Astrocyte of the spinal cord (primary cell): ENCODE results near the gene BICD1.
"Not testable (repeated sequence)": the region's sequence is repeated elsewhere in the genome, so short reads cannot be mapped to it uniquely, and the experiment has no call there.

Source experiments
- DNase-seq: peaks from one replicate; pipeline ENCODE4 v3.0.0; 2011; ENCODE audit warnings: low read depth, low spot score
- H3K4me3 ChIP-seq: 2 replicates; pipeline ENCODE4 v1.5.1; 2011; ENCODE audit warnings: low read depth, mild to moderate bottlenecking, low read length, moderate library complexity
- in situ Hi-C: cut with HindIII; loops from 2 replicates; pipeline ENCODE4 v1.10.0; 2017; ENCODE audit warnings: low sequenced_read_pairs
- TF ChIP-seq, protein P1 (sequence below): IDR thresholded peaks from 2 replicates; pipeline ENCODE4 v1.5.1; 2012; ENCODE audit warnings: low read depth, mild to moderate bottlenecking, low read length, inconsistent platforms

The BICD1 gene

DNA sequence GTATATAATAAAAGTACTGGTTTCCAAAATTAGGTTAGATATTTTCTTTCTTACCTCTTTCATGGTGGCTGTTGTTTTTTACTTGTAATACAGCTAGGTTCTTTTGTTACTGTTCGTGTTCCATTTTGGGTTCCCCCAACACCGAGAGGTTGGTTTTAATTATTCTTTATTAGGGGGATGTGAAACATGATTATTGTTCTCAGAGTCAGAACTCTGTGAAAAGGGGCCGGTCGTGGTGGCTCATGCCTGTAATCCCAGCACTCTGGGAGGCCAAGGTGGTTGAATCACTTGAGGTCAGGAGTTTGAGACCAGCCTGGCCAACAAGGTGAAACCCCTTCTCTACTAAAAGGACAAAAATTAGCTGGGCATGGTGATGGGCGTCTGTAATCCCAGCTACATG lies 108.1 kb downstream of the BICD1 start:
- in situ Hi-C loops: no loop called here
- DNase-seq: no peak
- H3K4me3 ChIP-seq: no peak overlapping the region
- TF ChIP-seq, protein P1, sequence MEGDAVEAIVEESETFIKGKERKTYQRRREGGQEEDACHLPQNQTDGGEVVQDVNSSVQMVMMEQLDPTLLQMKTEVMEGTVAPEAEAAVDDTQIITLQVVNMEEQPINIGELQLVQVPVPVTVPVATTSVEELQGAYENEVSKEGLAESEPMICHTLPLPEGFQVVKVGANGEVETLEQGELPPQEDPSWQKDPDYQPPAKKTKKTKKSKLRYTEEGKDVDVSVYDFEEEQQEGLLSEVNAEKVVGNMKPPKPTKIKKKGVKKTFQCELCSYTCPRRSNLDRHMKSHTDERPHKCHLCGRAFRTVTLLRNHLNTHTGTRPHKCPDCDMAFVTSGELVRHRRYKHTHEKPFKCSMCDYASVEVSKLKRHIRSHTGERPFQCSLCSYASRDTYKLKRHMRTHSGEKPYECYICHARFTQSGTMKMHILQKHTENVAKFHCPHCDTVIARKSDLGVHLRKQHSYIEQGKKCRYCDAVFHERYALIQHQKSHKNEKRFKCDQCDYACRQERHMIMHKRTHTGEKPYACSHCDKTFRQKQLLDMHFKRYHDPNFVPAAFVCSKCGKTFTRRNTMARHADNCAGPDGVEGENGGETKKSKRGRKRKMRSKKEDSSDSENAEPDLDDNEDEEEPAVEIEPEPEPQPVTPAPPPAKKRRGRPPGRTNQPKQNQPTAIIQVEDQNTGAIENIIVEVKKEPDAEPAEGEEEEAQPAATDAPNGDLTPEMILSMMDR: no peak

DNA sequence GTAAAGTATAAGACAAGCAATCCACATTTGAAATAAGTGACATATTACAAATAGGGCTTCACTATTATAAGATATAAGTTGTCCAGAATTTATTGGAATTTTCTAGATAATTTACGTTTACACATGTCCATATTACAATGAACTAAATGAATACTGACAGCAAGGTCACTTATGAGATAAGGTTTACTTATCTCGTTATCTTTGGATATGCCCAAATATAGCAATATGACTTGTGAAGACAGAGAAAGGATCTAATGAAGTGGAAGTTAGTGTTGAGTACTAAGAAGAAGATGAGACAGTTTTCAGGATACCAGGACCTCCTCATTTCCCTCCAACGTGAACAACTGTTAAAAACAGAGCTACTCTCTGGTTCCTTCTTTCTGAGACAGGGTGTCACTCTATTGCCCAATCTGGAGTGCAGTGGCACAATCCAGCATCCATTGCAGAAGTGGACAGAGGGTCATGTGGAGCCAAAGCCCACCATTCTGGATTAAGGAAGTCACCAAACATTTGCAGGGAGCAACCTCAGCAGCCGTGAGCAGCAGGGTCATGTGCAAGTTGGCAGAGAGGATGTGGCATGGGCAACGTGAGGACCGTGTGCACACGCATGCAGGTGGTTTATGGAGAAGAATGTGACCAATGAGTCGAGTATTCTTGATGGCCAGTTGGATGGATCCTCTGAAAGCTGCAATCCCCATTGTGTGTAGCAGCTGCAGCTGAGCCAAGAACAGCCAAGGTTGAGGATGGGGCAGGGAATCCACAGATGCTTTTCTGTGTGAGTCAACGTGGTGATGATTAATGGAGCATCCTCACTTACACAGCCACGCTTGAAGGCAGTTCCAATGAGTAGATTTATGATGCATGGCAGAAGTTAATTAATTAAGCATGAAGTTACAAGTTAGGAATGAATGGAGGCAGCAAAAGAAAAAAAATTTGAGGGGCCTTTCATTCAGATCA lies 111.0 kb downstream of the BICD1 start:
- DNase-seq: peak; percentile 59
- H3K4me3 ChIP-seq: no peak overlapping the region
- TF ChIP-seq, protein P1: no peak
- in situ Hi-C loops: no loop called here

DNA sequence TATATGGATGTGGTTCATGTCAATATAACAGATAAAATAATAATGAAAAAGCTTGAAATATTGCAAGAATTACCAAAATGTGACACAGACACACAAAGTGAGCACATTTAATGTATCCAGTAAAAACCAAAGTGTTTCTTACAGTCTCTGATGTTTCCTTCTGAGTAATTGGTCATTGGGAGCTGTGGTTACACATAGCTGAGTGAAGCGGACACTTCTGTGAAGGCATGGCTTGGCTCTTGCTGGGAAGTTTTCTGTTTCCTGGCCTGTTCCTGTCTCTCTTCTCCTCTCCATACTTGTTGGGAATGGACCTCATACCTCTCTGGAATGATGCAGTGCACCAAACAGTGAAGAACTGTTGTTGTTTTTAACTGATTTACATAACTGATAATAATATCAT lies 117.3 kb downstream of the BICD1 start:
- in situ Hi-C loops: no loop called here
- H3K4me3 ChIP-seq: no peak overlapping the region
- DNase-seq: no peak
- TF ChIP-seq, protein P1: no peak

DNA sequence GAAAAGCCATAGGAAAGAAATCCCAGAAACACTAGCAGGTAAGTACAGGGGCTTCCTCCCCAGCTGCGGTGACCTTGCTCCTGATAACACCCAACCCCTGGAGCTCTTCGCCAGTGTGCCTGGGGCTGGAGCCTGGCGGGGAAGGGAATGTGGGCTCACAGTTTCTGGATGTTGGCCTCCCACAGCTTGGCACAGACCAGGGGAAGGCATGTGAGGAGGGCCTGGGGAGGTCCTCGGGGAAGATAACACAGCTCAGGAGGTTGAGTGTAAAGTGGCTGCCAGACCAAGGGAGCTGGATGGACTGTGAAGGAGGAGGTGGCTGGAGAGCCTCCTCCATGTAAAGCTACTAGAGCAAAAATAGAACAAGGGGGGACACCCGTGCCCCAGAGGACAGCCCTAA lies 120.1 kb downstream of the BICD1 start:
- no peak for DNase-seq
- no peak overlapping the region for H3K4me3 ChIP-seq
- in situ Hi-C loops: no loop called here
- TF ChIP-seq, protein P1: no peak

DNA sequence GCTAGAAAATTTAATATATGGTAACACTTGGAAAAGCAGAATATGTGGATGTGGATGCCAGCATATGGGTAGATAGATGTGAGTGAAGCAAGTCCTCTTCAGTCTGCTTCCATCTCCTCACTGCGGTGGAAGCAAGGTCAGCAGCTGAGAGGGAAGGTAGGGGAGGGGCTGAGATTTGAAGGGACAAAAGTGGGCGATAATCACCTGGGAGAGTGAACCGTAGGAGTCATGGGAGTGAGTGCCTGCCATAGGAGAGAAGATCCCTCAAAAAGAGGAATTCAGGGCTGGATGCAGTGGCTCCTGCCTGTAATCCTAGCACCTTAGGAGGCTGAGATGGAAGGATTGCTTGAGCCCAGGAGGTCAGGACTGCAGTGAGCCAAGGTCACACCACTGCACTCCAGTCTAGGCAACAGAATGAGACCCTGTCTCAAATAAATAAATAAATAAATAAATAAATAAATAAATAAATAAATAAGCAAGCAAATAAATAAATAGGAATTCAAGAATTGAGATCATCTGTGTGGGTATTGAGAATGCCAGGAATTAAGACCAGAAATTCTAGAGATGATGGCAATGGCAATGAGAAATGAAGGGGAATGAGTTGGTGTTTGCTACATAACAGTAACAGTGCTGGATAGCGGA lies 123.4 kb downstream of the BICD1 start:
- no peak for DNase-seq

DNA sequence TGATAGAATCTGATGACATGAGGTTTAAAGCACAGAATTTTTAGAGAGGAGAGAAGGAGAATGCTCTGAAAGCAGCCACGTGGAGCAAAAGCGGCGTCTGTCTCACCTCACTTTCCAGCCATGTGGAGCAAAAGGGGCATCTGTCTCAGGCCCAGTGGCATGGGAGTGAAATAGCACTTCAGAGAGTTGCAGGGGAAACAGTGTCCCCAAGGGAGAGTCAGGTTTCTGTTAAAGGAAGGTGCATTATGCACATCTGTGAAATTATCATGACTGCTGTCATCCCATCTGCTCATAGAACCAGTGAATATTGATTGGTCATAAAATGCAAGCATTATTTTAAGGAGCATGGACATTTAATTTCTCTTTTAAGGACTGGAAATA lies 124.0 kb downstream of the BICD1 start:
- TF ChIP-seq, protein P1: no peak
- H3K4me3 ChIP-seq: no peak overlapping the region
- no peak for DNase-seq
- in situ Hi-C loops: no loop called here

More for the DNA sequence above, 123.4 kb downstream of the BICD1 start:
- H3K4me3 ChIP-seq: no peak overlapping the region
- in situ Hi-C loops: no loop called here
- TF ChIP-seq, protein P1: no peak

DNA sequence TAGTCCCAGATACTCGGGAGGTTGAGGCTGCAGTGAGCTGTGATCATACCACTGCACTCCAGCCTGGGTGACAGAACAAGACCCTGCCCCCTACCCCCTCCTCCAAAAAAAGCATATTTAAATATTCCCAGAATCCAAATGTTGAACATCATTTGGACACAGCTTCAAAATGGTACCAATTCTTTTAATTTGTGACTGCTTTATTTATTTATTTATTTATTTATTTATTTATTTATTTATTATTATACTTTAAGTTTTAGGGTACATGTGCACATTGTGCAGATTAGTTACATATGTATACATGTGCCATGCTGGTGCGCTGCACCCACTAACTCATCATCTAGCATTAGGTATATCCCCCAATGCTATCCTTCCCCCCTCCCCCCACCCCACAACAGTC lies 124.7 kb downstream of the BICD1 start:
- in situ Hi-C loops, H3K4me3 ChIP-seq, DNase-seq: not testable (repeated sequence)
